IMR-90 (cell line): ENCODE data around the gene DNAJC5. TPM values are rescaled to one million over a fixed set of nuclear protein-coding genes. Genes with fewer than 3 reads are reported as not detected.
A peak's percentile ranks its signal among the peaks of the same experiment; 100 is the strongest.

Experiments
- ATAC-seq: fragments of 200-7000 bp; cut with Tn5 transposase; 2 replicates; pipeline ENCODE4 v1.9.1; 2020; ENCODE audit warnings: low read depth, mild to moderate bottlenecking, moderate library complexity
- BruUV-seq: library from RNA; stranded (reverse); fragments of 400-500 nt; replicated peaks from 2 replicates; lab custom pipeline; 2021; lab: Mats Ljungman, UMichigan
- CTCF ChIA-PET: fragments of 300-600 bp; formaldehyde crosslinking; extraction: SDS; loops from one replicate; lab custom pipeline; 2021; ENCODE audit warnings: antibody characterized with exemption; lab: Yijun Ruan, JAX
- POLR2A ChIA-PET: fragments of 300-600 bp; sonication (Branson Sonifier 250); formaldehyde crosslinking; loops from one replicate; lab custom pipeline; 2022; ENCODE audit warnings: antibody characterized with exemption; ENCODE audit not compliant: unreplicated experiment; lab: Charles Lee
- DNase-seq: peaks from one replicate; pipeline ENCODE4 v3.0.0; 2013
- H2AFZ ChIP-seq: replicated peaks from 2 replicates; pipeline ENCODE3; 2013; ENCODE audit warnings: low read length, mild to moderate bottlenecking; ENCODE audit not compliant: poor library complexity
- H2AK5ac ChIP-seq: 2 replicates; pipeline ENCODE4 v1.6.1; 2013; ENCODE audit warnings: low read depth, low read length, inconsistent platforms
- H2AK9ac ChIP-seq: replicated peaks from 2 replicates; pipeline ENCODE3; 2013; ENCODE audit warnings: mild to moderate bottlenecking, low read depth, low read length, moderate library complexity; ENCODE audit not compliant: poor library complexity
- H2BK120ac ChIP-seq: 2 replicates; pipeline ENCODE4 v1.6.1; 2013; ENCODE audit warnings: low read depth, low read length, inconsistent platforms
- H2BK15ac ChIP-seq: 3 replicates; pipeline ENCODE4 v1.6.1; 2013; ENCODE audit warnings: low read depth, low read length, inconsistent platforms
- H2BK20ac ChIP-seq: 2 replicates; pipeline ENCODE4 v1.6.1; 2013; ENCODE audit warnings: low read depth, mild to moderate bottlenecking, inconsistent platforms, low read length, moderate library complexity
- H2BK5ac ChIP-seq: 2 replicates; pipeline ENCODE4 v1.6.1; 2013; ENCODE audit warnings: mild to moderate bottlenecking, low read depth, low read length, inconsistent platforms; ENCODE audit not compliant: poor library complexity, severe bottlenecking
- H3K14ac ChIP-seq: replicated peaks from 2 replicates; pipeline ENCODE4 v1.6.1; 2013; ENCODE audit warnings: low read depth, low read length, inconsistent platforms
- H3K18ac ChIP-seq: 2 replicates; pipeline ENCODE4 v1.6.1; 2013; ENCODE audit warnings: low read depth, low read length, control low read depth
- H3K23ac ChIP-seq: 2 replicates; pipeline ENCODE4 v1.6.1; 2013; ENCODE audit warnings: low read depth, low read length, inconsistent platforms
- H3K27ac ChIP-seq: 2 replicates; pipeline ENCODE4 v1.5.1; 2013; ENCODE audit warnings: mild to moderate bottlenecking, control low read depth, low read length; ENCODE audit not compliant: insufficient read depth
- H3K27me3 ChIP-seq: 2 replicates; pipeline ENCODE4 v1.6.1; 2013; ENCODE audit warnings: low read length; ENCODE audit not compliant: control insufficient read depth, insufficient read depth
- H3K36me3 ChIP-seq: 2 replicates; pipeline ENCODE4 v1.6.1; 2013; ENCODE audit warnings: low read length, mixed read lengths; ENCODE audit not compliant: control insufficient read depth, insufficient read depth
- H3K4ac ChIP-seq: 2 replicates; pipeline ENCODE4 v1.6.1; 2013; ENCODE audit warnings: low read depth, low read length, inconsistent platforms
- H3K4me1 ChIP-seq: 2 replicates; pipeline ENCODE4 v1.6.1; 2013; ENCODE audit warnings: low read length, mixed read lengths; ENCODE audit not compliant: control insufficient read depth, insufficient read depth
- H3K4me2 ChIP-seq: 2 replicates; pipeline ENCODE4 v1.6.1; 2013; ENCODE audit warnings: low read depth, mild to moderate bottlenecking, control low read depth, low read length, moderate library complexity
- H3K4me3 ChIP-seq: 2 replicates; pipeline ENCODE4 v1.5.1; 2013; ENCODE audit warnings: low read depth, mild to moderate bottlenecking, control low read depth, low read length, moderate library complexity; ENCODE audit not compliant: insufficient read depth
- H3K56ac ChIP-seq: 2 replicates; pipeline ENCODE4 v1.6.1; 2013; ENCODE audit warnings: low read length, inconsistent platforms; ENCODE audit not compliant: insufficient read depth; ENCODE audit errors: extremely low read depth
- H3K79me1 ChIP-seq, 2 experiments: 2 replicates each; pipeline ENCODE4 v1.6.1; 2013; ENCODE audit warnings: low read length in 2 of 2, inconsistent platforms in 1 of 2, low read depth in 1 of 2
- H3K9ac ChIP-seq: 2 replicates; pipeline ENCODE4 v1.6.1; 2013; ENCODE audit warnings: low read depth, low read length, control low read depth
- H3K9me1 ChIP-seq: 2 replicates; pipeline ENCODE4 v1.6.1; 2013; ENCODE audit warnings: low read length, inconsistent platforms; ENCODE audit not compliant: insufficient read depth
- H3K9me3 ChIP-seq: 2 replicates; pipeline ENCODE4 v1.6.1; 2013; ENCODE audit warnings: low read length; ENCODE audit not compliant: control insufficient read depth, insufficient read depth
- H4K20me1 ChIP-seq: 2 replicates; pipeline ENCODE4 v1.6.1; 2013; ENCODE audit warnings: low read length, inconsistent platforms; ENCODE audit not compliant: insufficient read depth
- H4K5ac ChIP-seq: 2 replicates; pipeline ENCODE4 v1.6.1; 2013; ENCODE audit warnings: mild to moderate bottlenecking, low read depth, low read length, control low read depth
- H4K8ac ChIP-seq, 2 experiments: 2 replicates each; pipeline ENCODE4 v1.6.1; 2013; ENCODE audit warnings: low read depth in 2 of 2, low read length in 2 of 2, control low read depth in 1 of 2, inconsistent platforms in 1 of 2
- H4K91ac ChIP-seq: 2 replicates; pipeline ENCODE4 v1.6.1; 2013; ENCODE audit warnings: low read depth, low read length, inconsistent platforms; ENCODE audit not compliant: insufficient read depth
- BHLHE40 ChIP-seq: fragments of 150-350 bp; IDR thresholded peaks from 2 replicates; pipeline ENCODE4 v1.6.1; 2016; ENCODE audit warnings: mild to moderate bottlenecking, low read depth, low read length
- CEBPB ChIP-seq: IDR thresholded peaks from 2 replicates; pipeline ENCODE4 v1.6.1; 2012; ENCODE audit warnings: low read depth, low read length, improper control_type of control experiment
- CHD1 ChIP-seq: IDR thresholded peaks from 2 replicates; pipeline ENCODE4 v1.6.1; 2012; ENCODE audit warnings: low read depth, low read length, improper control_type of control experiment
- CTCF ChIP-seq: conservative IDR thresholded peaks from 2 replicates; pipeline ENCODE4 v1.5.1; 2012; ENCODE audit warnings: mild to moderate bottlenecking, low read depth, low read length, improper control_type of control experiment
- ELK1 ChIP-seq: fragments of 150-350 bp; IDR thresholded peaks from 2 replicates; pipeline ENCODE4 v1.6.1; 2016; ENCODE audit warnings: low read depth, mild to moderate bottlenecking, low read length, moderate library complexity, borderline replicate concordance
- FOS ChIP-seq: fragments of 150-350 bp; IDR thresholded peaks from 2 replicates; pipeline ENCODE4 v1.6.1; 2016; ENCODE audit warnings: low read depth, low read length
- MAZ ChIP-seq: IDR thresholded peaks from 2 replicates; pipeline ENCODE4 v1.6.1; 2012; ENCODE audit warnings: low read depth, mild to moderate bottlenecking, low read length, improper control_type of control experiment, moderate library complexity, borderline replicate concordance
- MXI1 ChIP-seq: IDR thresholded peaks from 2 replicates; pipeline ENCODE4 v1.6.1; 2012; ENCODE audit warnings: low read depth, mild to moderate bottlenecking, low read length, moderate library complexity, borderline replicate concordance
- NFE2L2 ChIP-seq: fragments of 150-350 bp; IDR thresholded peaks from 2 replicates; pipeline ENCODE4 v1.6.1; 2016; ENCODE audit warnings: low read depth, mild to moderate bottlenecking, low read length
- POLR2A ChIP-seq: IDR thresholded peaks from 2 replicates; pipeline ENCODE4 v1.6.1; 2012; ENCODE audit warnings: mild to moderate bottlenecking, low read depth, low read length
- RCOR1 ChIP-seq: IDR thresholded peaks from 2 replicates; pipeline ENCODE4 v1.6.1; 2012; ENCODE audit warnings: mild to moderate bottlenecking, low read length, improper control_type of control experiment; ENCODE audit not compliant: insufficient replicate concordance
- SMC3 ChIP-seq: fragments of 150-350 bp; IDR thresholded peaks from 2 replicates; pipeline ENCODE4 v1.6.1; 2016; ENCODE audit warnings: low read depth, mild to moderate bottlenecking, antibody characterized with exemption, low read length, moderate library complexity
- USF2 ChIP-seq: fragments of 150-350 bp; IDR thresholded peaks from 2 replicates; pipeline ENCODE4 v1.6.1; 2017; ENCODE audit warnings: mild to moderate bottlenecking, antibody characterized with exemption, low read length, low read depth
- WGBS, 2 experiments: methylation state at CpG; one replicate each; pipeline versions ENCODE4 v1.1.5 to v1.1.7; 2013; ENCODE audit warnings: missing lambda C conversion rate in 2 of 2; ENCODE audit not compliant: insufficient read length in 1 of 2; ENCODE audit errors: extremely low coverage in 2 of 2; 5-methylcytosine and 5-hydroxymethylcytosine counted together
- dilution Hi-C: fragments of 300-500 bp; cut with HindIII; formaldehyde crosslinking; loops from one replicate; pipeline ENCODE4 v1.14.3; 2018; ENCODE audit warnings: low sequenced_read_pairs; ENCODE audit not compliant: unreplicated experiment
- in situ Hi-C: fragments of 300-500 bp; cut with MboI; formaldehyde crosslinking; loops from 3 replicates; pipeline ENCODE4 v1.14.3; 2019; ENCODE audit warnings: low sequenced_read_pairs, inconsistent platforms, mixed read lengths
- intact Hi-C: fragments of 100-400 bp; cut with micrococcal nuclease; formaldehyde crosslinking; loops from 2 replicates; pipeline ENCODE4 v1.10.0; 2022
- polyA plus RNA-seq, 3 experiments: library from polyadenylated mRNA; depleted of rRNA; stranded (reverse); fragments of >200 nt; gene quantifications; 2 replicates each; pipeline ENCODE4 v1.2.3, GENCODE V29; 2012; ENCODE audit warnings: low replicate concordance in 1 of 3
- total RNA-seq: library from RNA; depleted of rRNA; stranded (reverse); fragments of >200 nt; gene quantifications from 2 replicates; pipeline ENCODE4 v1.2.3, GENCODE V29; 2012

DNAJC5 gene
- total and polyA plus RNA-seq, 2 of the 4 experiments (the other 2 are of a cell fraction), result 35.6 to 45.2 TPM

- Histone ChIP-seq H3K9me3 (no peaks in the 10 kb centered on the region), H4K91ac (peak within 1 kb of the TSS; percentile 76), H3K36me3 (peaks cover 7% of the 10 kb centered on the region), H3K27ac (no peak within 1 kb of the TSS; the same call in 1 of the 2 replicates), H4K20me1 (peaks cover 10% of the 10 kb centered on the region; the same call in 1 of the 2 replicates), H3K14ac (peak within 1 kb of the TSS; percentile 22), H2AK5ac (peak within 1 kb of the TSS; percentile 54), H3K9me1 (peaks cover 20% of the 10 kb centered on the region), H3K23ac (peak within 1 kb of the TSS; percentile 44; the same call in 1 of the 2 replicates), H3K27me3 (no peaks in the 10 kb centered on the region), H3K4me3 (peak within 1 kb of the TSS; percentile 42), H2BK20ac (no peak within 1 kb of the TSS), H4K8ac (peak within 1 kb of the TSS; percentile 91 to 94), H3K4me2 (peak within 1 kb of the TSS; percentile 77), H2BK15ac (no peak within 1 kb of the TSS), H3K4me1 (peaks cover 31% of the 10 kb centered on the region), H2AK9ac (peak within 1 kb of the TSS; percentile 91), H3K9ac (peak within 1 kb of the TSS; percentile 18; the same call in 1 of the 2 replicates), H2BK120ac (peak within 1 kb of the TSS; percentile 19), H3K79me1 (peaks cover 21 to 34% of the 10 kb centered on the region in 2 experiments), H2BK5ac (peak within 1 kb of the TSS; percentile 14), H2AFZ (peak within 1 kb of the TSS; percentile 100), H3K18ac (no peak within 1 kb of the TSS), H4K5ac (peak within 1 kb of the TSS; percentile 91), H3K56ac (no peak within 1 kb of the TSS), H3K4ac (peak within 1 kb of the TSS; percentile 74)
- ATAC-seq, result peak; percentile 1; the same call in 1 of the 2 replicates
- ChIA-PET CTCF (interaction anchor here (1.3 kb wide), 1 partner anchor 140 kb away, joined by 3 read pairs; no protein-coding TSS in a partner anchor), POLR2A (interaction anchor here (1.0 kb wide), 1 partner anchor 114 kb away, joined by 4 read pairs; the partner anchor contains the start of gene TPD52L2)
- no TSS peak for BruUV-seq
- DNase-seq, result peak; percentile 53
- in situ Hi-C loops, result loop anchor here (10.0 kb wide), 1 partner anchor 445 kb away; the partner anchor contains the start of gene PTK6
- dilution Hi-C loops, result no loop called here
- WGBS, 2 experiments, result 4% methylated on average over 18 of the region's 52 CpGs; no CpG with 5 or more reads in 1 of the 2 experiments
- intact Hi-C loops, result loop anchor here (1.0 to 2.0 kb wide), 2 partner anchors 77 to 141 kb away; no protein-coding TSS in a partner anchor
- no peak for TF ChIP-seq ELK1
- no peak for TF ChIP-seq CTCF
- TF ChIP-seq FOS, result no peak
- TF ChIP-seq CHD1, result no peak
- TF ChIP-seq SMC3, result no peak
- no peak for TF ChIP-seq RCOR1
- TF ChIP-seq MAZ, result no peak
- no peak for TF ChIP-seq CEBPB
- no peak for TF ChIP-seq BHLHE40
- no peak for TF ChIP-seq USF2
- no peak for TF ChIP-seq POLR2A
- TF ChIP-seq MXI1, result no peak
- TF ChIP-seq NFE2L2, result no peak
Observed at GRCh38 chr20:63979557-63980316, 84.8 kb downstream of the DNAJC5 start, which contains the start of gene SAMD10. Gene SAMD10 (minus strand): TSS chr20:63979642. CDS start chr20:63979467, 175 bp downstream.
